Left colon (tissue), 2 donors: Measurements from ENCODE around the gene TPSG1. TPM values are rescaled to one million over a fixed set of nuclear protein-coding genes. Genes with fewer than 3 reads are reported as not detected.
"Not testable (repeated sequence)": the region's sequence is repeated elsewhere in the genome, so short reads cannot be mapped to it uniquely, and the experiment has no call there.

Source experiments
- ATAC-seq: fragments of 200-7000 bp; cut with Tn5 transposase; one replicate; pipeline ENCODE4 v1.9.1; 2020; ENCODE audit warnings: mild to moderate bottlenecking, moderate library complexity
- DNase-seq, 2 donors: peaks; one replicate each; pipeline ENCODE4 v3.0.0-alpha.2; 2020
- intact Hi-C, 2 donors: fragments of 100-400 bp; cut with DNase I in 1 of 2; cut with micrococcal nuclease in 1 of 2; formaldehyde crosslinking; loops; one replicate each; pipeline versions ENCODE4 v1.11.2 to v1.14.0; 2022; cut with DNase I, micrococcal nuclease
- long read RNA-seq: library from polyadenylated mRNA; unstranded; transcript quantifications from one replicate; pipeline ENCODE4 v2.0.0, GENCODE V29; 2021
- total RNA-seq, 2 donors: library from RNA; stranded (reverse); fragmentation: NEBNext Ultra II Directional; extraction: Animal tissue kit (Norgen Biotek cat#: 25700); gene quantifications; one replicate each; pipeline ENCODE4 v1.2.1, GENCODE V29; 2021
- donor health status: DM: no; HTN: no; CAD: no.
- donor health status: DM: yes; HTN: yes; CAD: no.

Gene TPSG1
- 100 to 1,000 TPM in 1 of 2 donors, 10 to 100 TPM in 1; 60.7 to 124 TPM for total RNA-seq
- long read RNA-seq, transcript TPSG1-201 (6 exons, 1,108 nt): major isoform, 7 of 17 reads
- long read RNA-seq, partial matches to known transcripts: 6 of 17 reads
- long read RNA-seq, other reads (novel, unspliced or antisense): 4 of 17 reads

GRCh38 chr16:1225051-1225451 is at the start of gene TPSG1:
Gene TPSG1 (minus strand): TSS chr16:1225268. CDS start chr16:1225252, 16 bp downstream.
- intact Hi-C loops: no loop called here
- ATAC-seq: peak; percentile 67
- peak; percentile 51 to 68 for DNase-seq

GRCh38 chr16:1274767-1275166 is 49.7 kb upstream of the TPSG1 start:
- intact Hi-C loops: no loop called here
- ATAC-seq (no peak), DNase-seq (no peak)

GRCh38 chr16:1273816-1274215 is 48.7 kb upstream of the TPSG1 start:
- ATAC-seq: no peak
- no peak for DNase-seq
- intact Hi-C loops: no loop called here

- DNase-seq: no peak
- peak; percentile 33 for ATAC-seq
- intact Hi-C loops: no loop called here
Observed at GRCh38 chr16:1272453-1273198, 47.6 kb upstream of the TPSG1 start.

GRCh38 chr16:1271724-1272413 is 46.8 kb upstream of the TPSG1 start:
- peak in 1 of 2 donors; percentile 37 for DNase-seq
- intact Hi-C loops: not testable (repeated sequence)
- ATAC-seq: peak; percentile 74

GRCh38 chr16:1271380-1271723 is 46.3 kb upstream of the TPSG1 start:
- intact Hi-C loops: no loop called here
- DNase-seq (no peak), ATAC-seq (no peak)

DNA sequence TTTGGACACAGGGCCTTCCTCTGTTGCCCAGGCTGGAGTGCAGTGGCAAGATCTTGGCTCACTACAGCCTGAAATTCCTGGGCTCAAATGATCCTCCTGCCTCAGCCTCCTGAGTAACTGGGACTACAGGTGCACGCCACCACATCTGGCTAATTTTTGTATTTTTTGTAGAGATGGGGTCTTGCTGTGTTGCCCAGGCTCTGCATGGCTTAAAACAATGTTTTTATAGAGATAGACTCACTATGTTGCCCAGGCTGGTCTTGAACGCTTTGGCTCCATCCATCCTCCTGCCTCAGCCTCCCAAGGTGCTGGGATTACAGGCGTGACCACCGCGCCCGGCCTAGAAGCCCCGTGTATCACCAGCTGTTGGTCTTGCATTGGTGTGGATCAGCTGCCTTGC is 44.4 kb upstream of the TPSG1 start:
- DNase-seq, ATAC-seq, intact Hi-C loops: not testable (repeated sequence)

DNA sequence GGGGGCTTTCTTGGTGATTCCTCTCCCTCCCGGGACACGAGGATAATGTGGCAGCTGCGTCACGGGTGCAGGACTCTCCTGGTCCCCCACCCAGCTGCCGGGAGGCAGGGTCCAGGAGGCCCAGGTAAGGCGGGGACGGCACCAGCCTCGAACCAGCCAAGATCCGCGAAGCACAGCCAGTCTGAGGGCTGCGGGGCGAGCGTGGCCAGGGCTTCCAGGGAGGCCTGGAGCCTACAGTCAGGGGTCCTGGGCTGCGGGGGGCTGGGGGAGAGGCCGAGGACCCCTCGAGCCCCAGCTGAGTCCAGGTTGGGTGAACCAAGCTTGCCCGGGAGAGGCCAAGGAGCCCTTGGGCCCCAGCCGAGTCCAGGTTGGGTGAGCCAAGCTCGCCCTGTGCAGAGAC is 40.8 kb upstream of the TPSG1 start:
- intact Hi-C loops: no loop called here
- ATAC-seq (no peak), DNase-seq (no peak)

DNA sequence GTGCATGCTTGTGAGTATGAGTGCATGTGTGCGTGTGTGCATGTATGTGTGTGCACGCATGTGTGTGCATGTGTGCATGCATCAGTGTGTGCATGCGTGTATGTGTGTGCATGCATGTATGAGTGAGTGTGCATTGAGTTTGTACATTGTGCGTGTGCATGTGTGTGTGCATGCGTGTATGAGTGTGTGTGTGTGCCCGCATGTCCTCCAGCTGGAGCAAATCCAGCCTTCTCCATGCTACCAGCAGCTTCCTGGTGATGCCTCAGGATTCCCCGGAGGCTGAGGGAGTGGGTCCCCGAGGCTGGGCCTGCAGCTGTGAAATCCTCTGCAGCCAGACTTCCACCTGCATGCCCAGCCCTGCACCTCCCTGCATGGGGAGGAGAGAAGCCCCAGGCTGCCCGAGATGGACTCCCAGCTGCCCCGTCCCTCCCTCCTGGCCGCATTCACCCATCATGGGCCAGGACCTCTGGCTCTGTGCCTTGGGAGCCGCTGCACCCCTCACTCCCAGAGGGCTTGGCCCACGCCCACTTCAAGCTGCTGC is 40.1 kb upstream of the TPSG1 start:
- DNase-seq (no peak), ATAC-seq (no peak)
- intact Hi-C loops: no loop called here

- DNase-seq (no peak), ATAC-seq (no peak)
- intact Hi-C loops: no loop called here
Observed at GRCh38 chr16:1264345-1265089, 39.4 kb upstream of the TPSG1 start.

DNA sequence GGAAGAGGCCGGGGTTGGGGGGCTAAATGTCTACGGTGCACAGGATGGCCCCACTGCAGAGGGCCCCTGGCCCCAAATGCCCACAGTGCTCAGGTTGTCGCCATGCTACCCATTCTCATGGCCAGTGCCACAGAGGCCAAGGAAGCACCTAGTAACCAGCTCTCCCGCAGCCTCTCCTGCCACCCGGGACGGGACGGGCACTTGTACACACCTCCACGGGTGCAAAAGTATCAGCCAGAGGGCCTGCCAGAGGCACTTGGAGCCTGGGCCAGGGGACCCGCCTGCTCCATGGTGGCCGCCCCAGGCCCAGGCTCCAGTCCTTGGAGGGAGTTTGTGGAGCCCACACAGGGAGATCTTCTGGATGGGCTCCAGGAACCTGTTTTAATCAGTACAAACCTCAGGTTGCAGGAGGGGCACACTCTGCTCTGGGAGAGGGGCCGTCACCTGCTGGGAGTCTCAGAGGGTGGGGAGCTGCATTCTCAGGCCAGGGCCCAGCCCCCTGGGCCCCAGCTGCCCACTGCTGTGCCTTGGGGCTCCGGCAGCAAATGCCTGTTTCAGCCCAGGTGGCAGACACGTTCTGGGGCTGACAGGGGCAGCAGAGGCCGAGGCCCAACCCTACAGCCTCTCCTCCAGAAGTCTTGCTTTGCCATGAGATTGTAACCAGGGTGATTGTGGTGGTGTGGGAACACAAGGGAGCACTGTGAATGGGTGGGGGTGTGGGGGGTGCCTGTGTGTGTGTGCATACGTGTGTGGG is 38.7 kb upstream of the TPSG1 start:
- DNase-seq (no peak), ATAC-seq (no peak)
- intact Hi-C loops: no loop called here

- ATAC-seq (no peak), DNase-seq (no peak)
- intact Hi-C loops: no loop called here
Observed at GRCh38 chr16:1262846-1263221, 37.8 kb upstream of the TPSG1 start.

GRCh38 chr16:1262210-1262845 is 37.3 kb upstream of the TPSG1 start:
- DNase-seq (no peak), ATAC-seq (no peak)
- intact Hi-C loops: no loop called here

DNA sequence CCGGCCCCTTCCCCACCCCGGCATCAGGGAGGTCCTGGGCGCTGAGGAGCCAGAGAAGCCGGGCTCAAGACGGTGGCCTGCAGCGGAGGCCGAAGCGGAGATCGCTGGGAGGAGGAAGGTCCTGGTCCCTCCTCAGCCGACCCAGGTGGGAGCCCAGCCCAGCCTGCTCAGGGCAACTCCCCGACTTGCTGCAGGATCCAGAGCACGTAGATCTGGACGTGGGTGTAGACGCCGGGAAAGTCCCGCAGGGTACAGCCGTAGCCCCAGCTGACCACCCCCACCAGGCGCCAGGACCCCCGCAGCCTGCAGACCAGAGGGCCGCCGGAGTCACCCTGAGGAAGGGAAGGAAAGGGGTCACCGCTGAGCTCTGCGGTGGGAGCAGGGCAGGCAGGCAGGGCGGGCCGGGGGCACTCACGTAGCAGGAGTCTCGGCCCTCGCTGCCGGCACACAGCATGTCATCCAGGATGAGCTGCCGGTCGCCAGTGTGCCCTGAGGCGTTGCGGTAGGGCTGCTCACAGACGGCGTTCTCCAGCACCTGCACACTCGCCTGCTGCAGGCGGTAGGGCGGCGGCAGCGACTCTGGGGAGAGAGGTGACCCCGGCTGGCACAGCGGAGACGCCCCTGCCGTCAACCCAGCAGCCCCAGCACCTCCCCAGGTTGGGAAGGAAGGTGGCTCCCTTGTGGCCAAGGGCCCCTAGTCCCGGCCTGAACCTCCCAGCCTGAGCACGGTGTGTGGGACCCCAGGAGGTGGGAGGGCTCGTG is 36.2 kb upstream of the TPSG1 start:
- DNase-seq: no peak
- intact Hi-C loops: no loop called here
- no peak for ATAC-seq

- intact Hi-C loops: no loop called here
- ATAC-seq (no peak), DNase-seq (no peak)
Observed at GRCh38 chr16:1260101-1260680, 35.1 kb upstream of the TPSG1 start.

DNA sequence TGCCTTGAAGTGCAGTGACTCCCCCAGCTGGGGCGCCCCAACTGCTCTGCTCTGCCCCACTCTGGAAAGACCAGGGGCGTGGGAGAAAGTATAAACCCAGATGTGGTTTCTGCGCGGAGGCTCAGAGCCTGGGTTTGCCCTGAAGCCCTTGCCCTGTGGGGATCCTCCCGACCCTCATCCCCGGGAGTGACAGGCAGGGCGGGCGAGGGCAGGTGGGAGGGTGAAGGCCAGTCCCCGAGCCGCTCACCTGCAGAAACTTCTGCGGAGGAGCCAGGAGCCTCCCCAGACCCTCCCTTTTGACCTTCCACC is 34.6 kb upstream of the TPSG1 start:
- intact Hi-C loops: no loop called here
- ATAC-seq (no peak), DNase-seq (no peak)
